NCI-H226 (cell line): ENCODE measurements around the gene KISS1R.

Experiments used
- DNase-seq: peaks from one replicate; pipeline ENCODE4 v3.0.0-alpha.2; 2015

Gene KISS1R

GRCh38 chr19:925087-925525, 8.0 kb downstream of the KISS1R start:
- no peak for DNase-seq

- peak; percentile 75 for DNase-seq
Observed at GRCh38 chr19:925526-926322, 8.6 kb downstream of the KISS1R start, which contains the start of gene ARID3A. Gene ARID3A (plus strand): TSS chr19:926035. CDS start chr19:929529, 3,494 bp downstream.

- no peak for DNase-seq
Observed at GRCh38 chr19:926323-926588, 9.1 kb downstream of the KISS1R start.

- DNase-seq = no peak
Observed at GRCh38 chr19:926589-927350, 9.6 kb downstream of the KISS1R start.

- DNase-seq = no peak
Observed at GRCh38 chr19:927351-927779, 10.2 kb downstream of the KISS1R start.

GRCh38 chr19:927780-928401, 10.8 kb downstream of the KISS1R start:
- DNase-seq = no peak

- DNase-seq = no peak
Observed at GRCh38 chr19:928471-929202, 11.5 kb downstream of the KISS1R start.

- DNase-seq = no peak
Observed at GRCh38 chr19:929203-929890, 12.2 kb downstream of the KISS1R start.

- no peak for DNase-seq
Observed at GRCh38 chr19:929891-930258, 12.7 kb downstream of the KISS1R start.

GRCh38 chr19:931860-932647, 14.9 kb downstream of the KISS1R start:
- DNase-seq = no peak

GRCh38 chr19:932648-933552, 15.8 kb downstream of the KISS1R start:
- peak; percentile 46 for DNase-seq

GRCh38 chr19:933553-933882, 16.4 kb downstream of the KISS1R start:
- no peak for DNase-seq

GRCh38 chr19:934197-934840, 17.2 kb downstream of the KISS1R start:
- no peak for DNase-seq

- DNase-seq = no peak
Observed at GRCh38 chr19:934865-935479, 17.8 kb downstream of the KISS1R start.

GRCh38 chr19:936175-936546, 19.0 kb downstream of the KISS1R start:
- no peak for DNase-seq

GRCh38 chr19:937259-937694, 20.1 kb downstream of the KISS1R start:
- no peak for DNase-seq

GRCh38 chr19:938233-938923, 21.2 kb downstream of the KISS1R start:
- no peak for DNase-seq

GRCh38 chr19:939439-939838, 22.3 kb downstream of the KISS1R start:
- no peak for DNase-seq

- no peak for DNase-seq
Observed at GRCh38 chr19:939922-940321, 22.8 kb downstream of the KISS1R start.
